ENCODE data around the gene CAMK2A.

- no peak for TF ChIP-seq POLR2AphosphoS5 (IDR thresholded peaks at IDR 0.05; ENCODE audit: low read depth, low read length)
- no peak for TF ChIP-seq POLR2A (IDR thresholded peaks at IDR 0.05; ENCODE audit: low read depth, low read length)
- TF ChIP-seq TAF1 (IDR thresholded peaks at IDR 0.05; ENCODE audit: borderline replicate concordance, low read depth, low read length) = no peak
Measured at GRCh38 chr5:150255659-150256409, 33.7 kb downstream of the CAMK2A start.

Data from GM12892 (cell line).